SK-N-SH treated with all-trans-retinoic acid at 6 μM for 48 hours (cell line): ENCODE measurements around the gene RRP1.

Experiments
- GLIS3 ChIP-seq: fragments of 250-450 bp; sonication (Bioruptor Pico); IDR thresholded peaks from 2 replicates; pipeline ENCODE4 v1.5.0; 2020; ENCODE audit warnings: mild to moderate bottlenecking, moderate library complexity
- PATZ1 ChIP-seq: fragments of 250-450 bp; sonication (Bioruptor Pico); IDR thresholded peaks from 2 replicates; pipeline ENCODE4 v1.8.0; 2020; ENCODE audit warnings: mild to moderate bottlenecking, moderate library complexity, borderline replicate concordance
- TOX ChIP-seq: fragments of 250-450 bp; sonication (Bioruptor Pico); IDR thresholded peaks from 2 replicates; pipeline ENCODE4 v1.8.0; 2021; ENCODE audit warnings: mild to moderate bottlenecking, moderate library complexity, borderline replicate concordance
- TSHZ2 ChIP-seq: fragments of 250-450 bp; sonication (Bioruptor Pico); IDR thresholded peaks from 2 replicates; pipeline ENCODE4 v1.5.0; 2020; ENCODE audit warnings: mild to moderate bottlenecking, moderate library complexity
- ZFP30 ChIP-seq: fragments of 450-650 bp; formaldehyde crosslinking; IDR thresholded peaks from 2 replicates; pipeline ENCODE4 v1.5.0; 2022; ENCODE audit warnings: mild to moderate bottlenecking, moderate library complexity
- ZNF8 ChIP-seq: fragments of 450-650 bp; formaldehyde crosslinking; IDR thresholded peaks from 2 replicates; pipeline ENCODE4 v1.5.0; 2020; ENCODE audit warnings: mild to moderate bottlenecking, moderate library complexity
- TF ChIP-seq, protein P1 (sequence below): fragments of 250-450 bp; sonication (Bioruptor Pico); IDR thresholded peaks from 2 replicates; pipeline ENCODE4 v1.8.0; 2021; ENCODE audit warnings: low read depth, mild to moderate bottlenecking, moderate library complexity, borderline replicate concordance

- TF ChIP-seq TSHZ2 (CRISPR knock-in tag): no peak
- TF ChIP-seq ZNF8 (CRISPR knock-in tag): no peak
- TF ChIP-seq ZFP30: no peak
- TF ChIP-seq PATZ1 (CRISPR knock-in tag): no peak
- no peak for TF ChIP-seq GLIS3 (CRISPR knock-in tag)
- TF ChIP-seq TOX (CRISPR knock-in tag): no peak
- TF ChIP-seq, protein P1, sequence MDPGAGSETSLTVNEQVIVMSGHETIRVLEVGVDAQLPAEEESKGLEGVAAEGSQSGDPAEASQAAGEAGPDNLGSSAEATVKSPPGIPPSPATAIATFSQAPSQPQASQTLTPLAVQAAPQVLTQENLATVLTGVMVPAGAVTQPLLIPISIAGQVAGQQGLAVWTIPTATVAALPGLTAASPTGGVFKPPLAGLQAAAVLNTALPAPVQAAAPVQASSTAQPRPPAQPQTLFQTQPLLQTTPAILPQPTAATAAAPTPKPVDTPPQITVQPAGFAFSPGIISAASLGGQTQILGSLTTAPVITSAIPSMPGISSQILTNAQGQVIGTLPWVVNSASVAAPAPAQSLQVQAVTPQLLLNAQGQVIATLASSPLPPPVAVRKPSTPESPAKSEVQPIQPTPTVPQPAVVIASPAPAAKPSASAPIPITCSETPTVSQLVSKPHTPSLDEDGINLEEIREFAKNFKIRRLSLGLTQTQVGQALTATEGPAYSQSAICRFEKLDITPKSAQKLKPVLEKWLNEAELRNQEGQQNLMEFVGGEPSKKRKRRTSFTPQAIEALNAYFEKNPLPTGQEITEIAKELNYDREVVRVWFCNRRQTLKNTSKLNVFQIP (CRISPR knock-in tag): no peak
These were observed 29.7 kb upstream of the RRP1 start for GRCh38 chr21:43759651-43760050.
